Stimulated activated naive CD8-positive, alpha-beta T cell treated with anti-CD3 and anti-CD28 coated beads, Interleukin-15, Interleukin-2, amounts not matched to agents 100 U/mL and 50 U/mL, for 24 hours (primary cell): ENCODE measurements around the gene BCAS3.

Source experiments
- ATAC-seq: fragments of 150-1000 bp; cut with Tn5 transposase; one replicate; pipeline ENCODE4 v1.10.0; 2021
- DNase-seq: peaks from one replicate; pipeline ENCODE4 v3.0.0; 2021

The BCAS3 gene

GRCh38 chr17:61363601-61364462 is 686.2 kb downstream of the BCAS3 start:
- DNase-seq (no peak), ATAC-seq (no peak)

GRCh38 chr17:61364463-61364846 is 686.8 kb downstream of the BCAS3 start:
- ATAC-seq (no peak), DNase-seq (no peak)

DNA sequence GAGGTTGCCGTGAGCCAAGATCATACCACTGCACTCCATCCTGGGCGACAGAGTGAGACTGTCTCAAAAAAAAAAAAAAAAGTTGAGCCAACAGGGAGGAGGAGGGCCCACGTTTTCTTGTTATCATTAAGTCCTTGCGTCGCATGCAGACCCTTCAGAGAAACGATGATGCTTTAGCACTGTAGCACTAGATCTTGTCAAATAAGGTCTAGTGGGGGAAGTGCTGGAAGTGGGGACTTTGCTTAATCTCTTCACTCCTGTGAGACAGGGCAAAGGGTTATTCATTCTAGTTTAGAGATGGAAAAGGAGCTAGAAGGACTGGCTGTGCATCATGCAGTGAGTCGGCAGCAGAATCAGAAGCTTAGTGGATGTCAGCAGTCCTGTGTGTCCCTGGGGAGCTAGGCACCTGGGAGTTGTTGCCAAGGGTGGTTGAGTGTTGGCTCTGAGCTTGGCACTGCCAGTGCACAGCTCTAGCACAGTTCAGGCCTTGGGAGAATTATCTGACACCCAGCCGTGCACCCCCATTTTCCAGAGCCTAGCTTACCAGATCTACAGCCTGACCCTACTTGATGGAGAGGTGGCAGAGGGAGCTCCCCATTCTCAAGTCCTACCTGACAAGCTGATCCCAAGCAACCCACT is 688.5 kb downstream of the BCAS3 start:
- ATAC-seq: no peak

GRCh38 chr17:61366715-61367413 is 689.2 kb downstream of the BCAS3 start:
- DNase-seq (no peak), ATAC-seq (no peak)

More for the DNA sequence above, 688.5 kb downstream of the BCAS3 start:
- DNase-seq: no peak

DNA sequence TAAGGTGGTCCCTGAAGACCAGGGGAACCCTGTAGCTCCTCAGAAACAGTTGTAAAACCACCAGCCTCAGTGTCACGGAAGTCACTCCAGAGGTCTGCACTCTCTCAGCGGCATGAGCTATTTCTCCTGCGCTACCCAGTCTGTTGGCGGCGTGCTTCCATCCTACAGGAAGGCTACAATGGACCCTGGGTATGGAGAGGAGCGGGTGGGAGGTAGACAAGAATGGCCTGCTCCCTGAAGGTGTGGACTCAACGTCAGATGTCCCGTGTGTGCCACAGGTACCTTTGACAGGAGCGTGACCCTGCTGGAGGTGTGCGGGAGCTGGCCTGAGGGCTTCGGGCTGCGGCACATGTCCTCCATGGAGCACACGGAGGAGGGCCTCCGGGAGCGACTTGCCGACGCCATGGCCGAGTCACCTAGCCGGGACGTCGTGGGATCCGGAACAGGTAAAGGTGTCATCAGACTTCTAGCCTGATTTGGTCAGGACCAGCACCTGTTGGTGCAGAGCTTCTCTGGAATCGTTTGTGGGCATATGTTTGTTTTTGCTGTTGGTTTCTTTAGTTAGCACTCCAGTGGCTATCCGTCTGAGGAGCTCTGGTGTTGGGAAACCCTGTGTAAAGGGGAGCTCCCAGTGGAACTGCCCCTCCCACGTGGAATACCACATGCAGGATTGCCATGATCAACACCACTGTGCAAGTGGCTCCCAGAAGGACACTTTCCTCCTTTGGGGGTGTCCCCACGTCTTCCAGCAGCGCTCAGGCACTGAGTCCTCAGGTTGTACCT is 690.6 kb downstream of the BCAS3 start:
- no peak for DNase-seq
- no peak for ATAC-seq

DNA sequence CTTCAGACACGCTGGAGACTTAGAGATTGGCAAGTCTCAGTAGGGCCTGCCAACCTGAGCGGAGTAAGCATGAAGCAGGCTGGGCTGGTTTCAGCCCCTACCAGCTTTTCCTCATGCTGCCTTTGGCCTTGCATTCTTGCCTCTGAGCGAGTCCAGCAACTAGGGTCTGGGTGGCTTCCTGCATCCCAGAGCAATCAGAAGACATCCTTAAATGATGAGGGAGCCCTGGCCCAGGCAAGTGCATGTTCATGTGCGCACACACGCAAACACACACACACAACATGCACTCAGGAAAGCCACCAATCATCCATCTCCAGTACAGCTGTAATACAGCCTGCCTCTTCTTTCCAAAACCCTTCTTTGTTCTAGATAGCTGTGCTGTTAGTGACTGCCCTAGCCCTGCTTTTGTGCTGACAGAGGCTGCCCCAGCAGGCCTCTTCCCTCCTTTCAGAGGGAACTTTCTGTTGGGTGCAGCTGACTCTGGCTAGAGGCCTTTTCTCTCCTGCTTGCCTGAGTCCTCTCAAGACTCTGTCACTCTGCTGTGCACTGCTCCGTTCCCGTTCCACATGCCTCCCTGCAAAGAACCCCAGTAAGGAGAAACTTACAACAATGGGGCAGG is 691.3 kb downstream of the BCAS3 start:
- no peak for DNase-seq
- no peak for ATAC-seq

GRCh38 chr17:61369751-61370150 is 692.1 kb downstream of the BCAS3 start:
- ATAC-seq (no peak), DNase-seq (no peak)

DNA sequence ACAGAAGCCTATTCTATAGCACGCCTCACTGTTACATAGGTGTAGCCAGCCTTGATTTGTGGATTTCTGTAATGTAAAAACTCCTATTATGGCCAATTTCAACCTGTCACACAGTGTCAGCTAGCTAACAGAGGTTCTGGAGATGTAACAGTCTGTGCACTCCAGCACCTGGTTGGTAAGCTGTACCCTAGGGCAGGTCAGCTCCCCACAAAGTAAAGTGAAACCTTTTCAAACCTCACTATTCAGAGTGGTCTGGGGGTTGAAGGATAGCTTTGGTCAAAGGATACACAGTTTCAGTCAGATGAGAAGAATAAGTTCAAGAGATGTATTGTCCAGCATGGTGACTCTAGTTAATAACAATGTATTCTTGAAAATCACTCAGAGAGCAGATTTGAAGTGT is 693.5 kb downstream of the BCAS3 start:
- no peak for DNase-seq
- ATAC-seq: no peak

- ATAC-seq: no peak
- DNase-seq: no peak
Observed at GRCh38 chr17:61371606-61372005, 694.0 kb downstream of the BCAS3 start.

DNA sequence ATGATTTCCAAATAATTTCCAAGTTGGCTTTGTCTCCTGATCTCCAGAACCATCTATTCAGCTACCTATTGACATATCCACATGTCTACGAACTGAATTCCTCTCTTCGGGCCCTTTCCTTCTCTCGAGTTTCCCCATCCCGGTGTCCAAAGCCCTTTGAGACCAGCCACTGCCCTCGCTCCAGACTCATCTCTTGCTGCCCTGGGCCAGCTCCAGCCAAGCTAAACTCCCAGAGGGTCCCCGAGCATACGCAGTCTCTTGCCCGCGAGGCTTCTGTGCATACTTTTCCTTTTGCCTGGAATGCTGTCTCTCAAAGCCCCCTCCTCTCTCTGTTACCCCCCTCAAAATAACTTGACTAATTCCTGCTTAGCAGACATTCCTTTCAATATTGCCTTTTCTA is 694.8 kb downstream of the BCAS3 start:
- DNase-seq: no peak
- no peak for ATAC-seq

- DNase-seq (no peak), ATAC-seq (no peak)
Observed at GRCh38 chr17:61376931-61377838, 699.5 kb downstream of the BCAS3 start.

- ATAC-seq (no peak), DNase-seq (no peak)
Observed at GRCh38 chr17:61378658-61379456, 701.2 kb downstream of the BCAS3 start.

GRCh38 chr17:61379457-61380216 is 702.0 kb downstream of the BCAS3 start:
- ATAC-seq (no peak), DNase-seq (no peak)

DNA sequence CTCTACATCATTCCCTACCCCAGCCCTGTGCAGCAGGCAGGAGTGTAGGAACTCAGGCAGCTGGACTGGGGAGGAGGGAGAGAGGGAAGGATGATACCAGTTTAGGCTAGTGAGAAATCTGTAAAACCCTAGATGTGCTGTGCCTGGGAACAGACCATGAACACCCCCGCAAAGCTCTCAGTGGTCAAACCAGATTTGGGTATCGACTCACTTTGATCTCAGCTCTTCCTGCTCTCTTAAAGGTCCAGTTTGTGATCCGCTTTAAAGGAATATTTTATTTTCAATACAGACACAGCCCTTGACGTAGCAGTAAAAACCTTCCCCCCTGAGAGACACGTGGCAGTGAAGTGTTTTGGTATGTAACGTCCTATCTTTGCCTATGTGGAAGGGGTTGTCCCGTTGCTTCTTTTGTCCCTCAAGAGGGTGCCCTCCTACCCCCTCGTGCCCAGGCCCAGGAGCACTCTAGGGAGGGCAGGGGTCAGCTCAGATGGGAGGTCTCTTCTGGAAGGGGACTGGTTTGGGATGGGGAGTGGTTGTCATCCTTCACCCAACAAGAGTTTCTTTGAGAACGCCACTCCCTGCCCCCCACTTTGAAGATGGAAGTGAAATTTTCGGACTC is 702.7 kb downstream of the BCAS3 start:
- DNase-seq (no peak), ATAC-seq (no peak)

GRCh38 chr17:61380836-61381525 is 703.3 kb downstream of the BCAS3 start:
- ATAC-seq: no peak
- DNase-seq: no peak

- DNase-seq (no peak), ATAC-seq (no peak)
Observed at GRCh38 chr17:61381537-61381936, 703.9 kb downstream of the BCAS3 start.

- no peak for ATAC-seq
- no peak for DNase-seq
Observed at GRCh38 chr17:61382796-61383688, 705.4 kb downstream of the BCAS3 start.
